Measurements from ENCODE around the gene NRG2. TPM values are rescaled to one million over a fixed set of nuclear protein-coding genes. Genes with fewer than 3 reads are reported as not detected.
A peak's percentile ranks its signal among the peaks of the same experiment; 100 is the strongest.

Gene NRG2
- total RNA-seq, 3 donors from 2014 or later: 5.9 to 16.5 (median 7.2) TPM

DNA sequence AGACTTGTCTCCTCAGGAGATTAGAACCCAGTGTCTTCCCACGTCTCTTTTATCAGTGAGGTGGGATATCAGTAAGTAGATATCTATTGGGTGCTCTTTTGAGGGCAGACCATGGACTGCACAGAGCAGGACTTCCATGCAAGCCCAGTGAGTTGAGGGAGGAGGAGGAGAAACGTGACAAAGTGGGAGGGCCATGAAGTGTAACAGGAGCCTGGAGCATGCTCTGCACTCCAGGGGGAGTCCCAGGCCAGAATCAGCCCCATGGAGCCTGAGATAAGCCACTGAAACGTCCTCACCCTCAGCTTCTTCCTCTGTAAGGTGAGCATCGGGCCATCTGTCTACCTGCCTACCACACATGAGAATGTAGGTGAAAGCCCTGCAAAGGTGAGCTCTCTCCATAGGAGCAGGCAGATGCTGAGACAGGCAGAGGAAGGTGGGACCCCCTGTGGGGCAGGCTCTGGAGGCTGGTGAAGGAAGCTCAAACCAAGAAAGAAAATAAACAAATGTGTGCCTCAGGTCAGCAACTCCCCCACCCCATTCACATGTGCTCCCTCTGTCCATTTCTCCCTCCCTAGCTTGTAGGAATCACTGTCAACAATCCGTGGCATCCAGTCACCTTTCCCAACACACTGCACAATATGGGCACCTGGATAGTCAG lies 87.4 kb downstream of the NRG2 start:
- Histone ChIP-seq H3K9me3 (no peaks in the 10 kb centered on the region), H3K27ac (no peak overlapping the region), H3K36me3 (no peaks in the 10 kb centered on the region), H3K4me3 (no peak overlapping the region), H3K4me1 (peaks cover 0 to 7% of the 10 kb centered on the region in 2 donors), H3K27me3 (no peaks in the 10 kb centered on the region)
- no peak for DNase-seq (ENCODE audit: low spot score in 2 of 2)
- intact Hi-C loops (cut with DNase I; ENCODE audit: low total_unique reads): loop anchor here (5.0 kb wide), 1 partner anchor 522 kb away; no protein-coding TSS in a partner anchor
- TF ChIP-seq, protein P1, sequence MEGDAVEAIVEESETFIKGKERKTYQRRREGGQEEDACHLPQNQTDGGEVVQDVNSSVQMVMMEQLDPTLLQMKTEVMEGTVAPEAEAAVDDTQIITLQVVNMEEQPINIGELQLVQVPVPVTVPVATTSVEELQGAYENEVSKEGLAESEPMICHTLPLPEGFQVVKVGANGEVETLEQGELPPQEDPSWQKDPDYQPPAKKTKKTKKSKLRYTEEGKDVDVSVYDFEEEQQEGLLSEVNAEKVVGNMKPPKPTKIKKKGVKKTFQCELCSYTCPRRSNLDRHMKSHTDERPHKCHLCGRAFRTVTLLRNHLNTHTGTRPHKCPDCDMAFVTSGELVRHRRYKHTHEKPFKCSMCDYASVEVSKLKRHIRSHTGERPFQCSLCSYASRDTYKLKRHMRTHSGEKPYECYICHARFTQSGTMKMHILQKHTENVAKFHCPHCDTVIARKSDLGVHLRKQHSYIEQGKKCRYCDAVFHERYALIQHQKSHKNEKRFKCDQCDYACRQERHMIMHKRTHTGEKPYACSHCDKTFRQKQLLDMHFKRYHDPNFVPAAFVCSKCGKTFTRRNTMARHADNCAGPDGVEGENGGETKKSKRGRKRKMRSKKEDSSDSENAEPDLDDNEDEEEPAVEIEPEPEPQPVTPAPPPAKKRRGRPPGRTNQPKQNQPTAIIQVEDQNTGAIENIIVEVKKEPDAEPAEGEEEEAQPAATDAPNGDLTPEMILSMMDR (IDR thresholded peaks at IDR 0.05): no peak
- TF ChIP-seq POLR2AphosphoS5 (IDR thresholded peaks at IDR 0.05) (no peak), POLR2A (IDR thresholded peaks at IDR 0.05) (no peak)

DNA sequence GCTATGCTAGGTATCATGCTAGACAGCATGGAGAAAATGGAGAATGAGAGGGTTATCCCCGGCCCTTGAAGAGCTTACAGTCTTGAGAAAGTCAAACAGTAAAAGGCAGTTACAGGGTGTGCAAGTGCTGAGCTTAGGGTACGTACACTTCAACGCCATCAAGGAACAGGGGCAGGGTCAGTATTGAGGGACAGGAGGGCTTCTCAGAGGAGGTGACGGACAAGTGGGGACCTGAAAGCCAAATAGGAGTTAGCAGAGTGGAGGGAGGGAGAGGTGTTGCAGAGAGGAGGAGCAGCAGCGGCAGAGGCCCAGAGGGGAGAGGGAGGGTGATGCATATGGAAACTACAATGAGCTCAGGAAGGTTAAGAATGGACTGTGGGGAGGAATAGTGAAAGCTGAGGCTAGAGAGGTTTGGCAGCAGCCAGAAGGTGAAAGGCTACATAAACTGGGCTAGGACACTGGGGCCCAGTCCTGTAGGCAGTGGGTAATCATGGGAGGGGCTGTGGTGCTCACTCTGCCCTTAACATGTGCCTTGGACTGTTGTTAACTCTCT lies 88.0 kb downstream of the NRG2 start:
- intact Hi-C loops (cut with DNase I; ENCODE audit: low total_unique reads): loop anchor here (5.0 kb wide), 1 partner anchor 522 kb away; no protein-coding TSS in a partner anchor
- peaks cover 0 to 8% of the 10 kb centered on the region in 2 donors for H3K4me1 ChIP-seq

DNA sequence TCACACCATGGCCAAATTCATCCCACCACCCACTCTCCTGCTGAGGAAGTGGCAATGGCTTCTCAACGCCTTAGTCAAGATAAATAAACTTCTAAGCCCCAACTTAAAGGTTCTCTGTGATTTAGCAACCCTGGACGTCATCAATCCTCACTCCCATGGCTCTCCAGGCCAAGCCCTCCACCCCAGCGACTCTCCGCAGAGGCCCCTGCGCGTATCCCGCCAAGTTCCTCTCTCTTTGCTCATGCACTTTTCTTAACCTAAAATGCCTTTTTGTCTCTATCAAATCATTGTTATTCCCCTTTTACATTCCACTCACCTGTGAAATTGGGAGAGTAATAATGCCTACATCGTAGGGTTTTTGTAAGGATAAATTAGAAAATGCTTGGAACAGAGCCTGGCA lies 88.6 kb downstream of the NRG2 start:
- TF ChIP-seq, protein P1 (IDR thresholded peaks at IDR 0.05): no peak
- TF ChIP-seq POLR2A (IDR thresholded peaks at IDR 0.05): no peak
- TF ChIP-seq POLR2AphosphoS5 (IDR thresholded peaks at IDR 0.05): no peak
- H3K27me3 ChIP-seq: no peaks in the 10 kb centered on the region
- intact Hi-C loops (cut with DNase I; ENCODE audit: low total_unique reads): no loop called here
- H3K27ac ChIP-seq: peak overlapping the region in 1 of 2 donors; percentile 70
- peaks cover 0 to 15% of the 10 kb centered on the region in 2 donors for H3K4me1 ChIP-seq
- DNase-seq (ENCODE audit: low spot score in 2 of 2): no peak
- H3K4me3 ChIP-seq: no peak overlapping the region
- H3K36me3 ChIP-seq: no peaks in the 10 kb centered on the region
- no peaks in the 10 kb centered on the region for H3K9me3 ChIP-seq

More for the DNA sequence above, 88.0 kb downstream of the NRG2 start:
- Histone ChIP-seq H3K4me3 (no peak overlapping the region), H3K36me3 (no peaks in the 10 kb centered on the region), H3K27ac (no peak overlapping the region), H3K27me3 (no peaks in the 10 kb centered on the region), H3K9me3 (no peaks in the 10 kb centered on the region)
- DNase-seq (ENCODE audit: low spot score in 2 of 2): no peak
- TF ChIP-seq, protein P1 (IDR thresholded peaks at IDR 0.05): no peak
- no peak for TF ChIP-seq POLR2A (IDR thresholded peaks at IDR 0.05)
- no peak for TF ChIP-seq POLR2AphosphoS5 (IDR thresholded peaks at IDR 0.05)

DNA sequence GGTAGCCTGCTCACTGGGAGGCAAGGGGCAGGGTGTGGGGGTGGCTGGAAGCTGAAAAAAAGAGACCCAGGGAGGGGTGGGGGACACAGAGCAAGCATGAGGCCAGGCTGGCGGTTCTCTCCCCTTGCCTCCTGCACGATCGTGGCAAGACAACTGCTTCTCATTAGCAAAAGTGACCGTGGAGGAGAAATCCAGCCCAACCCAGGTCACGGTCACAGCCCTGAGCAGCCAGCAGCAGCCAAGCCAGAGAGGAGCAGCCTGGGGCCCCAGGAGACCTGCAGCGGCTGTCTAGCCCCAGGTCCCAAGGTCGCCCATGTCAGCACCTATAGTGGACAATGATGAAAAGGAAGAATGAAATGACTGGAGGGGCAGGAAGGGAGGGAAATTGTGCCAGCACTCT lies 89.1 kb downstream of the NRG2 start:
- Histone ChIP-seq H3K4me1 (peaks cover 0 to 15% of the 10 kb centered on the region in 2 donors), H3K36me3 (no peaks in the 10 kb centered on the region), H3K4me3 (no peak overlapping the region), H3K27me3 (no peaks in the 10 kb centered on the region), H3K9me3 (no peaks in the 10 kb centered on the region), H3K27ac (peak overlapping the region in 1 of 2 donors; percentile 70)
- intact Hi-C loops (cut with DNase I; ENCODE audit: low total_unique reads): no loop called here
- no peak for DNase-seq (ENCODE audit: low spot score in 2 of 2)
- TF ChIP-seq, protein P1 (IDR thresholded peaks at IDR 0.05): no peak
- TF ChIP-seq POLR2AphosphoS5 (IDR thresholded peaks at IDR 0.05): no peak
- TF ChIP-seq POLR2A (IDR thresholded peaks at IDR 0.05): no peak

DNA sequence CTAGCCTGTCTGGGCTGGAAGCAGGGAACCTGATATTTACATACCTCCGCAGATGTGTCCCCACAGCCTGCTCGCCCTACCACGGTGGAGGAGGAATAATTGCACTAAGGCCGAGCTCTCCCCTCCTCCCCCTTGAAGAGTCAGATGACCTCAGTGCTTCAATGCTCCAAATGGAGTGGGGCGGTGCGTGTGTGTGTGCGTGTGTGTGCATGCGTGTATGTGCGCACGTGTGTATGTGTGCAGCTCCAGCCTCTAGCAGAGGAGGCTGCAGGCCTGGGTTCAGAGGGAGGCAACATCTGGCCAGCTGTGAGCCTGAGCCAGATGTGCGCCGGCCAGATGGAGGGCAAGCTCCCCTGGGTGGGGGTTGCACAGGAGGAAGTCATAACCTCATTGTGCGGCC lies 90.5 kb downstream of the NRG2 start:
- H3K27me3 ChIP-seq: no peaks in the 10 kb centered on the region
- H3K27ac ChIP-seq: peak overlapping the region in 1 of 2 donors; percentile 70
- DNase-seq (ENCODE audit: low spot score in 2 of 2): no peak
- no peaks in the 10 kb centered on the region for H3K9me3 ChIP-seq
- H3K4me1 ChIP-seq: peaks cover 0 to 15% of the 10 kb centered on the region in 2 donors
- no peak for TF ChIP-seq POLR2A (IDR thresholded peaks at IDR 0.05)
- TF ChIP-seq POLR2AphosphoS5 (IDR thresholded peaks at IDR 0.05): no peak
- TF ChIP-seq, protein P1 (IDR thresholded peaks at IDR 0.05): no peak
- no peaks in the 10 kb centered on the region for H3K36me3 ChIP-seq
- no peak overlapping the region for H3K4me3 ChIP-seq
- intact Hi-C loops (cut with DNase I; ENCODE audit: low total_unique reads): no loop called here

Data from breast epithelium (tissue), 4 donors.